K562 (cell line): ENCODE measurements around the gene KATNB1. TPM values are rescaled to one million over a fixed set of nuclear protein-coding genes. Genes with fewer than 3 reads are reported as not detected.

Source experiments
- ATAC-seq: fragments of 200-7000 bp; cut with Tn5 transposase; 3 replicates; pipeline ENCODE4 v1.9.1; 2020; ENCODE audit warnings: moderate library complexity
- BruUV-seq: library from RNA; stranded (reverse); fragments of 400-500 nt; replicated peaks from 2 replicates; lab custom pipeline; 2021; lab: Mats Ljungman, UMichigan
- CTCF ChIA-PET: fragments of 300-600 bp; formaldehyde crosslinking; extraction: SDS; loops from one replicate; lab custom pipeline; 2021; ENCODE audit warnings: low intra/inter-chr PET ratio; lab: Yijun Ruan, JAX
- POLR2A ChIA-PET: fragments of 300-600, 350-650 bp; sonication (Branson Sonifier 250); formaldehyde crosslinking; extraction: SDS; loops from one replicate; lab custom pipeline; 2021; ENCODE audit warnings: antibody characterized with exemption, inconsistent platforms; lab: Yijun Ruan, JAX
- DNase-seq, 4 experiments: peaks; one replicate each; pipeline versions ENCODE4 v3.0.0 to v3.0.0-alpha.2; 2011 to 2018; ENCODE audit warnings: low spot score in 3 of 4, mixed read lengths in 3 of 4; ENCODE audit errors: extremely low read depth in 1 of 4
- FAIRE-seq: peaks from 2 replicates; lab custom pipeline; 2011; peaks lifted over from hg19 to GRCh38; lab: Jason Lieb, UNC
- H2AFZ ChIP-seq: 2 replicates; pipeline ENCODE4 v1.6.0; 2011; ENCODE audit warnings: low read depth, low read length, control low read depth, inconsistent platforms
- H3K27ac ChIP-seq: fragments of 200-600 bp; 3 replicates; pipeline ENCODE4 v1.8.0; 2011; ENCODE audit warnings: low read depth, mild to moderate bottlenecking, control low read depth, inconsistent platforms, low read length, moderate library complexity, mixed read lengths; ENCODE audit errors: extremely low read depth
- H3K27me3 ChIP-seq, 2 experiments: fragments of 300-600 bp in 1 of 2; 2 replicates in 1 of 2; 3 replicates in 1 of 2; pipeline versions ENCODE4 v1.6.0 to v1.8.0; 2011; ENCODE audit warnings: inconsistent platforms in 2 of 2, low read length in 2 of 2, mild to moderate bottlenecking in 1 of 2, mixed read lengths in 1 of 2, moderate library complexity in 1 of 2; ENCODE audit not compliant: control insufficient read depth in 2 of 2, insufficient read depth in 2 of 2
- H3K36me3 ChIP-seq: fragments of 300-600 bp; 3 replicates; pipeline ENCODE4 v1.8.0; 2011; ENCODE audit warnings: mild to moderate bottlenecking, low read length, inconsistent platforms; ENCODE audit not compliant: control insufficient read depth, insufficient read depth
- H3K4me1 ChIP-seq, 2 experiments: fragments of 200-600 bp in 1 of 2; replicated peaks in 1 of 2; 2 replicates in 1 of 2; 3 replicates in 1 of 2; pipeline versions ENCODE4 v1.5.1 to v1.8.0; 2011; ENCODE audit warnings: inconsistent platforms in 2 of 2, low read length in 2 of 2, mild to moderate bottlenecking in 1 of 2, mixed read lengths in 1 of 2, moderate library complexity in 1 of 2; ENCODE audit not compliant: control insufficient read depth in 2 of 2, insufficient read depth in 2 of 2
- H3K4me2 ChIP-seq: 2 replicates; pipeline ENCODE4 v1.6.1; 2011; ENCODE audit warnings: low read length, control low read depth, inconsistent platforms, mixed read lengths; ENCODE audit not compliant: insufficient read depth
- H3K4me3 ChIP-seq: fragments of 200-600 bp; sonication (generic), shearing (Covaris generic); 2 replicates; pipeline ENCODE4 v1.5.1; 2016; ENCODE audit warnings: control low read depth, inconsistent platforms
- H3K79me2 ChIP-seq: fragments of 200-600 bp; 3 replicates; pipeline ENCODE4 v1.8.0; 2011; ENCODE audit warnings: low read length, inconsistent platforms; ENCODE audit not compliant: control insufficient read depth, insufficient read depth
- H3K9ac ChIP-seq, 2 experiments: 2 replicates each; pipeline versions ENCODE4 v1.6.0 to v1.6.1; 2011; ENCODE audit warnings: low read depth in 2 of 2, low read length in 2 of 2, control low read depth in 1 of 2, inconsistent platforms in 1 of 2, mild to moderate bottlenecking in 1 of 2, mixed read lengths in 1 of 2; ENCODE audit not compliant: insufficient read depth in 1 of 2
- H3K9me1 ChIP-seq: one replicate; pipeline ENCODE4 v1.6.0; 2011; ENCODE audit warnings: inconsistent platforms, mild to moderate bottlenecking, low read length, moderate library complexity; ENCODE audit not compliant: control insufficient read depth, insufficient read depth
- H3K9me3 ChIP-seq: replicated peaks from 2 replicates; pipeline ENCODE4 v1.5.1; 2011; ENCODE audit warnings: low read depth, low read length, inconsistent platforms; ENCODE audit not compliant: control insufficient read depth, insufficient read depth
- H4K20me1 ChIP-seq: replicated peaks from 2 replicates; pipeline ENCODE4 v1.6.1; 2011; ENCODE audit warnings: low read length, inconsistent platforms, mixed read lengths; ENCODE audit not compliant: control insufficient read depth, insufficient read depth
- DMBX1 ChIP-seq: fragments of 250-450 bp; sonication (Bioruptor Pico); IDR thresholded peaks from 2 replicates; pipeline ENCODE4 v1.8.0; 2022; ENCODE audit warnings: inconsistent platforms, mild to moderate bottlenecking, moderate library complexity, borderline replicate concordance
- HDAC6 ChIP-seq: IDR thresholded peaks from 2 replicates; pipeline ENCODE4 v1.6.1; 2012; ENCODE audit warnings: low read depth, mild to moderate bottlenecking, control low read depth, inconsistent platforms, low read length, moderate library complexity
- MECOM ChIP-seq: fragments of 250-450 bp; sonication (Bioruptor Pico); IDR thresholded peaks from 2 replicates; pipeline ENCODE4 v1.8.0; 2022; ENCODE audit warnings: inconsistent platforms
- POLR2G ChIP-seq: fragments of 200-400 bp; formaldehyde crosslinking; IDR thresholded peaks from 2 replicates; pipeline ENCODE4 v1.6.1; 2017; ENCODE audit warnings: low read depth, mild to moderate bottlenecking, antibody characterized with exemption, low read length, moderate library complexity
- XRCC5 ChIP-seq: fragments of 200-400 bp; formaldehyde crosslinking; IDR thresholded peaks from 2 replicates; pipeline ENCODE4 v1.6.1; 2017; ENCODE audit warnings: low read depth, mild to moderate bottlenecking, low read length
- ZNF165 ChIP-seq: fragments of 250-450 bp; sonication (Bioruptor Pico); IDR thresholded peaks from 2 replicates; pipeline ENCODE4 v1.4.0; 2020; ENCODE audit warnings: borderline replicate concordance
- ZNF311 ChIP-seq: fragments of 250-450 bp; sonication (Bioruptor Pico); IDR thresholded peaks from 2 replicates; pipeline ENCODE4 v1.4.0; 2020; ENCODE audit warnings: mild to moderate bottlenecking, moderate library complexity
- ZNF431 ChIP-seq: sonication (generic); formaldehyde crosslinking; IDR thresholded peaks from 2 replicates; pipeline ENCODE4 v1.8.0; 2022; ENCODE audit warnings: mild to moderate bottlenecking, missing genetic modification reagents
- ZNF57 ChIP-seq: fragments of 450-650 bp; formaldehyde crosslinking; IDR thresholded peaks from 2 replicates; pipeline ENCODE4 v1.4.0; 2020; ENCODE audit warnings: mild to moderate bottlenecking, moderate library complexity
- ZNF785 ChIP-seq: fragments of 250-450 bp; sonication (Bioruptor Pico); IDR thresholded peaks from 2 replicates; pipeline ENCODE4 v1.4.0; 2020; ENCODE audit warnings: mild to moderate bottlenecking
- WGBS: fragments of 100-300 bp; shearing (Covaris generic); methylation state at CpG from one replicate; pipeline ENCODE4 v1.1.6; 2016; ENCODE audit warnings: low coverage, mixed read lengths; ENCODE audit not compliant: insufficient coverage; ENCODE audit errors: missing lambda C conversion rate; 5-methylcytosine and 5-hydroxymethylcytosine counted together
- in situ Hi-C: fragments of 300-500 bp; cut with MboI; formaldehyde crosslinking; loops from 4 replicates; pipeline ENCODE4 v1.15.0; 2018; ENCODE audit warnings: inconsistent platforms, mixed read lengths
- intact Hi-C: fragments of 100-400 bp; cut with micrococcal nuclease; formaldehyde crosslinking; loops from 2 replicates; pipeline ENCODE4 v1.14.2; 2022
- polyA plus RNA-seq, 8 experiments: library from polyadenylated mRNA; depleted of rRNA in 4 of 8; stranded (reverse) in 5 of 8; unstranded in 3 of 8; fragments of >200 nt; fragmentation: Nextera tagmentation in 2 of 8; fragmentation: Illumina TruSeq in 1 of 8; extraction: Ambion mirVana in 2 of 8; extraction: Trizol in 1 of 8; gene quantifications; 2 replicates each; pipeline versions ENCODE4 v1.2.1 to v1.2.3, GENCODE V29; 2011 to 2014; ENCODE audit warnings: inconsistent platforms in 1 of 8, missing spikeins in 1 of 8
- total RNA-seq, 7 experiments: library from RNA; depleted of rRNA in 6 of 7; stranded (reverse); fragments of >200 nt in 6 of 7; fragmentation: Illumina TruSeq in 2 of 7; extraction: Trizol in 2 of 7; gene quantifications; 2 replicates each; pipeline versions ENCODE4 v1.2.1 to v1.2.3, GENCODE V29; 2011 to 2021; ENCODE audit warnings: low replicate concordance in 1 of 7

KATNB1 gene
- total and polyA plus RNA-seq, 9 of the 15 experiments (the other 6 are each of a cell fraction or from before 2014, with no cell fraction given), result 1.2 to 52.6 (median 21.9) TPM

DNA sequence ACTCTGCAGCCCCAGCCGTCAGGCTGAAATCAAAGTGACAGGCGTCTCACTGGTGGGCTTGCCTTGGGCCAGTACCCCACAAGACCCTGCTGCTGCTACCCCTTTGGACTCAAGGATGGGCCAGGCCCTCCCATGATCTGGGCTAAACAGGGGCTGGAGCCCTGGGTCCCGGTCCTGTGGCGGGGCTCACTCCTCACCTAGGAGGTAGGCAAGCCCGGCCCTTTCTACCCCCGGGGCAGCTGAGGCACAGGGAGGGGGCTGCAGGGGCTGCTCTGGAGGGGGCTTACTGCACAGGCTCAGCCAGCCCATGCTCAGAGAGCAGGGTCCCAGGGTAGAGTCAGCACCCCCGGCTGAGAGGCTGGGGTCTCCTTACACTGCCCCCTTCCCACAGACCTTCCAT is 23.6 kb downstream of the KATNB1 start:
- FAIRE-seq, result no peak
- DNase-seq, result no peak
- Histone ChIP-seq H3K9me3 (no peaks in the 10 kb centered on the region), H3K4me1 (peaks cover 0 to 59% of the 10 kb centered on the region in 2 experiments; a peak in 3 of 5 replicates), H3K9ac (peak overlapping the region in 1 of 2 experiments; percentile 65; a peak in 1 of 4 replicates), H3K9me1 (no peaks in the 10 kb centered on the region), H3K27me3 (no peaks in the 10 kb centered on the region), H2AFZ (no peak overlapping the region), H3K4me3 (no peak overlapping the region), H3K27ac (no peak overlapping the region), H4K20me1 (peaks cover 4% of the 10 kb centered on the region), H3K36me3 (peaks cover 85% of the 10 kb centered on the region; the same call in 2 of the 3 replicates)
- intact Hi-C loops, result no loop called here
- in situ Hi-C loops, result loop anchor here (10.0 kb wide), 1 partner anchor 246 kb away; the partner anchor contains the start of genes USB1 and ZNF319
- BruUV-seq, result no TSS peak
- no peak for ATAC-seq
- TF ChIP-seq ZNF431 (CRISPR knock-in tag) (no peak), POLR2G (peak; percentile 64)
- TF ChIP-seq, all 486 proteins: peak for 1
- Histone ChIP-seq H3K4me2 (no peak overlapping the region), H3K79me2 (no peaks in the 10 kb centered on the region)
- POLR2A ChIA-PET, result no interaction called here
- CTCF ChIA-PET, result no interaction called here
- WGBS, result 88% methylated on average over 5 of the region's 7 CpGs

DNA sequence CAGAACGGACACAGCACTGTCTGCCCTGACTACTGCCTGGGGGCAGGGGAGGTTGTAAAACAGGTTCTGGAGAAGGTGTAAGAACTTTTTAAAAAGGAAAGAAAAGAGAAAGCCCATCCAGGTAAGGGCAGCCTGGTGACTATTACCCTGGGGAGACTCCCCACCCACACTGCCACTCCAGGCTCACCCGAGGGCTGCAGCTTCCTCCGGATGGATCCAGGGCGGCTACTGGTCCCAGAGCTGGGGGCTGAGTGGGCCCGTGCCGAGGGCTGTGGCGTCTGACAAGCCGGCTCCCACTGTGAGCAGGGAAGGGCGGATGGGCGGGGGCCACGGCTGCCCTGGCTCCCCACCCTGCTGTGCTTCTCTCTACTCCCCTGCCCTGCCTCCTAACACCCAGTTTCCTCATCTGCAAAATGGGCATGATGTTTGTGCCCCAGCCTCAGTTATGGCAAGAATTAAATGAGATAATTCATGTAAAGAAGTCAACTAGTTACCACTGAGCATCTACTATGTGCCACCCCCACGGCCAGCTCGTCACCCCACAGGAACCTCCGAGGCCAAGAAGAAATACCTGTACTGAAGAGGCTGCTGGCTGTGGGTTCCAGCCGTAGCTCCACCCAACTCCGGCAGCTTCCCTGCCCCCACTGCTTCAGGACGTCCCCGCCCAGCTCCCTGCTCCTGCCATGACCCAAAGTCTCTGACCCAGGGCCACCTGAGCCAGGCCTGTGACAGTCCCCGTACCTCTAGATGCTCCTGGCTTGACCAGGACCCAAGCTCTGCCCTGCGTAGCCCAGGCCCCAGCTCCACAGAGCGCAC is 24.2 kb downstream of the KATNB1 start:
- CTCF ChIA-PET, result no interaction called here
- POLR2A ChIA-PET, result interaction anchor here (0.6 to 1.3 kb wide), 5 partner anchors 8 to 171 kb away, joined by 3 to 6 read pairs (median 3); no protein-coding TSS in a partner anchor
- H3K9me1 ChIP-seq, result no peaks in the 10 kb centered on the region
- 82% methylated on average over 20 of the region's 21 CpGs for WGBS
- no TSS peak for BruUV-seq
- H3K9ac ChIP-seq, result peak overlapping the region in 1 of 2 experiments; percentile 73; a peak in 2 of 4 replicates
- H3K27me3 ChIP-seq, result no peaks in the 10 kb centered on the region
- H3K4me3 ChIP-seq, result no peak overlapping the region
- H3K4me1 ChIP-seq, result peaks cover 0 to 62% of the 10 kb centered on the region in 2 experiments; a peak in 3 of 5 replicates
- FAIRE-seq, result no peak
- intact Hi-C loops, result no loop called here
- no peaks in the 10 kb centered on the region for H3K79me2 ChIP-seq
- H3K36me3 ChIP-seq, result peaks cover 89% of the 10 kb centered on the region; the same call in 2 of the 3 replicates
- no peak for ATAC-seq
- H4K20me1 ChIP-seq, result peaks cover 4% of the 10 kb centered on the region
- H3K9me3 ChIP-seq, result no peaks in the 10 kb centered on the region
- in situ Hi-C loops, result loop anchor here (10.0 kb wide), 1 partner anchor 245 kb away; the partner anchor contains the start of genes USB1 and ZNF319
- H3K27ac ChIP-seq, result no peak overlapping the region
- H3K4me2 ChIP-seq, result no peak overlapping the region
- H2AFZ ChIP-seq, result no peak overlapping the region
- DNase-seq, result no peak
- TF ChIP-seq ZNF311, result no peak
- no peak for TF ChIP-seq XRCC5
- no peak for TF ChIP-seq HDAC6
- TF ChIP-seq ZNF165, result no peak
- TF ChIP-seq ZNF57 (CRISPR knock-in tag), result no peak
- TF ChIP-seq DMBX1 (CRISPR knock-in tag), result no peak
- TF ChIP-seq MECOM (CRISPR knock-in tag), result no peak
- no peak for TF ChIP-seq ZNF785 (CRISPR knock-in tag)
